Parathyroid adenoma (tissue), 2 donors: Measurements from ENCODE around the gene P2RY14.

Source experiments
- H2AFZ ChIP-seq: fragments of 300-600 bp; sonication (generic); one replicate; pipeline ENCODE4 v1.7.0; 2017; ENCODE audit warnings: antibody characterized with exemption, mild to moderate bottlenecking
- H3K27ac ChIP-seq: fragments of 300-600 bp; sonication (generic); one replicate; pipeline ENCODE4 v1.7.0; 2017
- H3K27me3 ChIP-seq: fragments of 300-600 bp; sonication (generic); one replicate; pipeline ENCODE4 v1.7.0; 2017; ENCODE audit warnings: low read length; ENCODE audit not compliant: control insufficient read depth, insufficient read depth
- H3K36me3 ChIP-seq: fragments of 300-600 bp; sonication (generic); one replicate; pipeline ENCODE4 v1.7.0; 2017; ENCODE audit warnings: low read length; ENCODE audit not compliant: control insufficient read depth, insufficient read depth
- H3K4me1 ChIP-seq: fragments of 300-600 bp; sonication (generic); one replicate; pipeline ENCODE4 v1.7.0; 2017; ENCODE audit warnings: control low read depth
- H3K4me2 ChIP-seq: fragments of 300-600 bp; sonication (generic); one replicate; pipeline ENCODE4 v1.7.0; 2017; ENCODE audit warnings: low read length
- H3K4me3 ChIP-seq: fragments of 300-600 bp; sonication (generic); one replicate; pipeline ENCODE4 v1.7.0; 2017; ENCODE audit warnings: low read depth, low read length
- H3K79me2 ChIP-seq: fragments of 300-600 bp; sonication (generic); one replicate; pipeline ENCODE4 v1.7.0; 2017; ENCODE audit warnings: control low read depth
- H3K9ac ChIP-seq: fragments of 300-600 bp; sonication (generic); one replicate; pipeline ENCODE4 v1.7.0; 2017; ENCODE audit warnings: mild to moderate bottlenecking
- H3K9me3 ChIP-seq: fragments of 300-600 bp; sonication (generic); one replicate; pipeline ENCODE4 v1.7.0; 2017; ENCODE audit warnings: low read length; ENCODE audit not compliant: control insufficient read depth
- TF ChIP-seq, protein P1 (sequence below): fragments of 300-600 bp; sonication (generic); IDR thresholded peaks from one replicate; pipeline ENCODE4 v1.7.0; 2017; ENCODE audit warnings: antibody characterized with exemption, mild to moderate bottlenecking
- donor health status: primary hyperparathyroidism.

Gene P2RY14

GRCh38 chr3:151200586-151200985 is 77.8 kb downstream of the P2RY14 start:
- no peak overlapping the region for H2AFZ ChIP-seq
- H3K79me2 ChIP-seq: no peaks in the 10 kb centered on the region
- no peak overlapping the region for H3K4me2 ChIP-seq
- TF ChIP-seq, protein P1, sequence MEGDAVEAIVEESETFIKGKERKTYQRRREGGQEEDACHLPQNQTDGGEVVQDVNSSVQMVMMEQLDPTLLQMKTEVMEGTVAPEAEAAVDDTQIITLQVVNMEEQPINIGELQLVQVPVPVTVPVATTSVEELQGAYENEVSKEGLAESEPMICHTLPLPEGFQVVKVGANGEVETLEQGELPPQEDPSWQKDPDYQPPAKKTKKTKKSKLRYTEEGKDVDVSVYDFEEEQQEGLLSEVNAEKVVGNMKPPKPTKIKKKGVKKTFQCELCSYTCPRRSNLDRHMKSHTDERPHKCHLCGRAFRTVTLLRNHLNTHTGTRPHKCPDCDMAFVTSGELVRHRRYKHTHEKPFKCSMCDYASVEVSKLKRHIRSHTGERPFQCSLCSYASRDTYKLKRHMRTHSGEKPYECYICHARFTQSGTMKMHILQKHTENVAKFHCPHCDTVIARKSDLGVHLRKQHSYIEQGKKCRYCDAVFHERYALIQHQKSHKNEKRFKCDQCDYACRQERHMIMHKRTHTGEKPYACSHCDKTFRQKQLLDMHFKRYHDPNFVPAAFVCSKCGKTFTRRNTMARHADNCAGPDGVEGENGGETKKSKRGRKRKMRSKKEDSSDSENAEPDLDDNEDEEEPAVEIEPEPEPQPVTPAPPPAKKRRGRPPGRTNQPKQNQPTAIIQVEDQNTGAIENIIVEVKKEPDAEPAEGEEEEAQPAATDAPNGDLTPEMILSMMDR: no peak
- no peak overlapping the region for H3K4me3 ChIP-seq
- H3K9ac ChIP-seq: no peak overlapping the region
- H3K27ac ChIP-seq: no peak overlapping the region
- H3K27me3 ChIP-seq: no peaks in the 10 kb centered on the region
- no peaks in the 10 kb centered on the region for H3K9me3 ChIP-seq
- no peaks in the 10 kb centered on the region for H3K36me3 ChIP-seq
- no peaks in the 10 kb centered on the region for H3K4me1 ChIP-seq

GRCh38 chr3:151199554-151200438 is 78.5 kb downstream of the P2RY14 start:
- H3K27me3 ChIP-seq: no peaks in the 10 kb centered on the region
- no peak overlapping the region for H3K9ac ChIP-seq
- no peaks in the 10 kb centered on the region for H3K4me1 ChIP-seq
- H2AFZ ChIP-seq: no peak overlapping the region
- H3K27ac ChIP-seq: no peak overlapping the region
- H3K36me3 ChIP-seq: no peaks in the 10 kb centered on the region
- H3K4me3 ChIP-seq: no peak overlapping the region
- no peak overlapping the region for H3K4me2 ChIP-seq
- no peaks in the 10 kb centered on the region for H3K79me2 ChIP-seq
- no peaks in the 10 kb centered on the region for H3K9me3 ChIP-seq
- TF ChIP-seq, protein P1: no peak

- Histone ChIP-seq H3K4me2 (no peak overlapping the region), H3K36me3 (no peaks in the 10 kb centered on the region), H3K9me3 (no peaks in the 10 kb centered on the region), H3K27ac (no peak overlapping the region), H3K4me3 (no peak overlapping the region), H2AFZ (no peak overlapping the region), H3K27me3 (no peaks in the 10 kb centered on the region), H3K79me2 (no peaks in the 10 kb centered on the region), H3K4me1 (no peaks in the 10 kb centered on the region), H3K9ac (no peak overlapping the region)
- TF ChIP-seq, protein P1: no peak
These were observed 79.5 kb downstream of the P2RY14 start for GRCh38 chr3:151198849-151199248.

DNA sequence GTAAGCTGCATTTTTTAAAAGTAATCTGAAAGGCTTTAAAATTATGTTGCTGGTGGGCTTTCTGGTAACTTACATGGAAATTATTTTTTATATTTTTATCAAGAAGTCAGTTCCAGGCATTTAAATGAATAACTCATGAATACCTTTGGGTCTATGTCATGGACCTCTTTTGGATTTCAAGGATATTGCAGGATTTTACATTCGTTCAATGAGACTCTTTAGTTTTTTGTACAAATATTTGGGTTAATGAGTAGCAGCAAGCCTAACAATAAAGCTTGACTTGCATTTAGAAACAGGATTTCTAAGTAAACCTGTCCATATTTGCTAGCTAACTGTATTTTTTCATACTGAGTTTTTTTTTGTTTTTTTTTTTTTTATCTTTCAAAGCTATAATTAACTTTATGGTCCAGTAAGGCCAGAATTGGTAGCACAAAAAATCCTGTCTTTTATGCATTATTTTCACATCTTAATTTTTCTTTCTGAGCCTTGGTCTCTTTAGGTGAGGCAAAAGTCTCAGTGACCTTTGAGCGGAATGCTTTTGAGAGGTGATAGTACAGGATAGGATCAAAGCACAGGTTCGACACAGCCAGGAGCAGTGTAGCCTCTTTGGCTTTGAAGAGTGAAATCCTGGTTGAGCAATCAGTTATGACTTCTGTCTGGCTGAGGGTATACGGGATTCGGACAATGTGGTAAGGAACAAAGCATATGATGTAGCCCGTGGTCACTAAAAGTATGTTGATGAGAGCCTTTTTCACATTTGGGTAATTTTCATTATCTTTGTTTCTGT is 80.2 kb downstream of the P2RY14 start:
- Histone ChIP-seq H2AFZ (no peak overlapping the region), H3K27ac (no peak overlapping the region), H3K36me3 (no peaks in the 10 kb centered on the region), H3K27me3 (no peaks in the 10 kb centered on the region), H3K9me3 (no peaks in the 10 kb centered on the region), H3K79me2 (no peaks in the 10 kb centered on the region), H3K4me3 (no peak overlapping the region), H3K4me2 (no peak overlapping the region), H3K9ac (no peak overlapping the region), H3K4me1 (no peaks in the 10 kb centered on the region)
- TF ChIP-seq, protein P1: no peak
